Panc1 (cell line): ENCODE measurements around the gene NEB.

Experiments
- POLR2AphosphoS5 ChIP-seq: IDR thresholded peaks from 2 replicates; pipeline ENCODE4 v1.6.1; 2012; ENCODE audit warnings: mild to moderate bottlenecking, low read depth, low read length, moderate library complexity
- SIN3A ChIP-seq: IDR thresholded peaks from 2 replicates; pipeline ENCODE4 v1.6.1; 2012; ENCODE audit warnings: low read depth, mild to moderate bottlenecking, low read length, moderate library complexity, borderline replicate concordance; ENCODE audit not compliant: insufficient read depth
- TCF7L2 ChIP-seq: IDR thresholded peaks from 2 replicates; pipeline ENCODE4 v1.6.1; 2011; ENCODE audit warnings: mild to moderate bottlenecking, low read depth, low read length, inconsistent platforms
- TF ChIP-seq, protein P1 (sequence below): fragments of 450-650 bp; IDR thresholded peaks from 2 replicates; pipeline ENCODE4 v1.5.1; 2017; ENCODE audit warnings: mild to moderate bottlenecking
- TF ChIP-seq, protein P2 (sequence below), 2 experiments: IDR thresholded peaks; 2 replicates each; pipeline ENCODE4 v1.6.1; 2011 to 2012; ENCODE audit warnings: low read depth in 2 of 2, control low read depth in 1 of 2, low read length in 1 of 2, mild to moderate bottlenecking in 1 of 2, moderate library complexity in 1 of 2; ENCODE audit not compliant: insufficient read depth in 1 of 2

DNA sequence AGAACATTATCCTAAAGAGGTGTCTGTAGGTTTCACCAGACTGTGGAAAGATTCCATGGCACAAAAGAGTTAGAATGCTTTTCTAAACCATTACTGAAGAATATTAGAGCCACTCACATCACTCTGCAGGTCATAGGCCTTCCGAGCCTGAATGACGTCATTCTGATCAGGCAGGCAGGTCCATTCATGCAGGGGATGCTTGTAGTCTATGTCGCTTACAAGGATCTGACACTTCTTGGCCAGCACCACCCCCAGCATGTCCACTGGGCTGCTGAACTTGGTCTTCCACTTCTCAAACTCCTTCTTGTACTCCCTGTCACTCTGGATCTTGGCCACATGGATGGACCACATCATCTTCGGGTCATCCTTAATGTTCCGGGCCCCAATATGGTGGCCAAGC is 120.1 kb downstream of the NEB start:
- TF ChIP-seq, protein P1, sequence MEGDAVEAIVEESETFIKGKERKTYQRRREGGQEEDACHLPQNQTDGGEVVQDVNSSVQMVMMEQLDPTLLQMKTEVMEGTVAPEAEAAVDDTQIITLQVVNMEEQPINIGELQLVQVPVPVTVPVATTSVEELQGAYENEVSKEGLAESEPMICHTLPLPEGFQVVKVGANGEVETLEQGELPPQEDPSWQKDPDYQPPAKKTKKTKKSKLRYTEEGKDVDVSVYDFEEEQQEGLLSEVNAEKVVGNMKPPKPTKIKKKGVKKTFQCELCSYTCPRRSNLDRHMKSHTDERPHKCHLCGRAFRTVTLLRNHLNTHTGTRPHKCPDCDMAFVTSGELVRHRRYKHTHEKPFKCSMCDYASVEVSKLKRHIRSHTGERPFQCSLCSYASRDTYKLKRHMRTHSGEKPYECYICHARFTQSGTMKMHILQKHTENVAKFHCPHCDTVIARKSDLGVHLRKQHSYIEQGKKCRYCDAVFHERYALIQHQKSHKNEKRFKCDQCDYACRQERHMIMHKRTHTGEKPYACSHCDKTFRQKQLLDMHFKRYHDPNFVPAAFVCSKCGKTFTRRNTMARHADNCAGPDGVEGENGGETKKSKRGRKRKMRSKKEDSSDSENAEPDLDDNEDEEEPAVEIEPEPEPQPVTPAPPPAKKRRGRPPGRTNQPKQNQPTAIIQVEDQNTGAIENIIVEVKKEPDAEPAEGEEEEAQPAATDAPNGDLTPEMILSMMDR: no peak
- TF ChIP-seq SIN3A: no peak
- TF ChIP-seq POLR2AphosphoS5: no peak
- TF ChIP-seq, protein P2, sequence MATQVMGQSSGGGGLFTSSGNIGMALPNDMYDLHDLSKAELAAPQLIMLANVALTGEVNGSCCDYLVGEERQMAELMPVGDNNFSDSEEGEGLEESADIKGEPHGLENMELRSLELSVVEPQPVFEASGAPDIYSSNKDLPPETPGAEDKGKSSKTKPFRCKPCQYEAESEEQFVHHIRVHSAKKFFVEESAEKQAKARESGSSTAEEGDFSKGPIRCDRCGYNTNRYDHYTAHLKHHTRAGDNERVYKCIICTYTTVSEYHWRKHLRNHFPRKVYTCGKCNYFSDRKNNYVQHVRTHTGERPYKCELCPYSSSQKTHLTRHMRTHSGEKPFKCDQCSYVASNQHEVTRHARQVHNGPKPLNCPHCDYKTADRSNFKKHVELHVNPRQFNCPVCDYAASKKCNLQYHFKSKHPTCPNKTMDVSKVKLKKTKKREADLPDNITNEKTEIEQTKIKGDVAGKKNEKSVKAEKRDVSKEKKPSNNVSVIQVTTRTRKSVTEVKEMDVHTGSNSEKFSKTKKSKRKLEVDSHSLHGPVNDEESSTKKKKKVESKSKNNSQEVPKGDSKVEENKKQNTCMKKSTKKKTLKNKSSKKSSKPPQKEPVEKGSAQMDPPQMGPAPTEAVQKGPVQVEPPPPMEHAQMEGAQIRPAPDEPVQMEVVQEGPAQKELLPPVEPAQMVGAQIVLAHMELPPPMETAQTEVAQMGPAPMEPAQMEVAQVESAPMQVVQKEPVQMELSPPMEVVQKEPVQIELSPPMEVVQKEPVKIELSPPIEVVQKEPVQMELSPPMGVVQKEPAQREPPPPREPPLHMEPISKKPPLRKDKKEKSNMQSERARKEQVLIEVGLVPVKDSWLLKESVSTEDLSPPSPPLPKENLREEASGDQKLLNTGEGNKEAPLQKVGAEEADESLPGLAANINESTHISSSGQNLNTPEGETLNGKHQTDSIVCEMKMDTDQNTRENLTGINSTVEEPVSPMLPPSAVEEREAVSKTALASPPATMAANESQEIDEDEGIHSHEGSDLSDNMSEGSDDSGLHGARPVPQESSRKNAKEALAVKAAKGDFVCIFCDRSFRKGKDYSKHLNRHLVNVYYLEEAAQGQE (IDR thresholded peaks at IDR 0.05; ENCODE audit: insufficient read depth in 1 of 2, low read depth in 2 of 2, low read length in 1 of 2): no peak
- no peak for TF ChIP-seq TCF7L2
